ENCODE results near the gene RAB11FIP4.

DNA sequence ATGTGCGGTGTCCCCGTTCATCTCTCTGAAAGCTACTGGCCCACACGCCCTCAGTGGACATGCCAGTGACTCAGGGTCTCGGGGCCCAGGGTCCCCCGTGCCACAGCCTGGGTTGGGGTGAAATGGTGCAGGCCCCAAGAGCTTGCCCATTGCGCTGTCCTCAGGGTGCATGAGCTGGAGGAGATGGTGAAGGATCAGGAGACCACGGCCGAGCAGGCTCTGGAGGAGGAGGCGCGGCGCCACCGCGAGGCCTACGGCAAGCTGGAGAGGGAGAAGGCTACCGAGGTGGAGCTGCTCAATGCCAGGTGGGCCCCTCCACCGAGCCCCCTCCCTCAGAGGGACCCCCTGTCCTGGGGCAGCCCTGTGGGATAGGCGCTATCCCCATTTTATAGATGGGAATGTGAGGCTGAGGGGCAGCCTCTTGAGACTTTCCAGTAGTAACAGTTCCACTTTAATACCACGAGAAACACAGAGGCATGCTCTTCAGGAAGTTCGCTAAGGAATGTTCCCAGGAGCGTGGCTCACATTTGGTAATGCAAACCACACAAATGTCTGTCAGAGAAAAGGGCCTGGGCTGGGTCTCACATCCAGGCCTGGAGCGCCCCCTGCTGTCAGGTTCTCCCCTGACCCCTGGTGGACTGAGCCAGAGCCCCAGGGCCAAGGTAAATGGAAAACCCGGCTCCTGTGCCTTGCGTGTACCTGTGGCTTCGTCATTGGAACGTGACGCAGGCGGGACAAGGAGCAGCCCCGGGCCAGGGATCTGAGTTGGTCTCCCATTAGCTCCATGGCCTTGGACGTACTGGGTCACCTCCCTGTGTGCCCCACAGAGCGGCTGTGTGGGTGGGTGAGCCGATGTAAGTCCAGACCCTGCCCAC lies 133.7 kb downstream of the RAB11FIP4 start:
- TF ChIP-seq CTCF (IDR thresholded peaks at IDR 0.05), result peak; percentile 94
- TF ChIP-seq POLR2AphosphoS5 (IDR thresholded peaks at IDR 0.05; ENCODE audit: low read depth, low read length), result no peak
